WTC11 (cell line): ENCODE data around the gene CLN5. TPM values are rescaled to one million over a fixed set of nuclear protein-coding genes. Genes with fewer than 3 reads are reported as not detected.

Source experiments
- ATAC-seq: fragments of 200-7000 bp; cut with Tn5 transposase; 2 replicates; pipeline ENCODE4 v1.10.0; 2021; ENCODE audit warnings: mild to moderate bottlenecking, moderate library complexity
- Bru-seq: library from RNA; stranded (reverse); fragments of 400-500 nt; gene quantifications from one replicate; lab custom pipeline; 2021; lab: Mats Ljungman, UMichigan
- CTCF ChIA-PET: fragments of 300-600 bp; sonication (Branson Sonifier 250); formaldehyde crosslinking; loops from one replicate; lab custom pipeline; 2021; ENCODE audit warnings: antibody characterized with exemption; lab: Charles Lee
- POLR2A ChIA-PET: fragments of 350-600 bp; sonication (Branson Sonifier 250); formaldehyde crosslinking; loops from one replicate; lab custom pipeline; 2021; ENCODE audit warnings: antibody characterized with exemption; lab: Charles Lee
- DNase-seq: peaks from one replicate; pipeline ENCODE4 v3.0.0; 2021; ENCODE audit warnings: low spot score
- H3K27ac Mint-ChIP-seq: 2 replicates; pipeline ENCODE4 v1.8.0; 2021; ENCODE audit warnings: mixed read lengths
- H3K27me3 Mint-ChIP-seq: 2 replicates; pipeline ENCODE4 v1.8.0; 2021; ENCODE audit warnings: low read depth, mild to moderate bottlenecking, moderate library complexity, mixed read lengths
- H3K36me3 Mint-ChIP-seq: 2 replicates; pipeline ENCODE4 v1.8.0; 2021; ENCODE audit warnings: mixed read lengths
- H3K4me1 Mint-ChIP-seq: 2 replicates; pipeline ENCODE4 v1.8.0; 2022; ENCODE audit warnings: mixed read lengths
- H3K4me3 Mint-ChIP-seq: 2 replicates; pipeline ENCODE4 v1.8.0; 2021; ENCODE audit warnings: mild to moderate bottlenecking, moderate library complexity, mixed read lengths
- H3K9me3 Mint-ChIP-seq: 2 replicates; pipeline ENCODE4 v1.8.0; 2021; ENCODE audit warnings: mixed read lengths
- CBFB ChIP-seq: sonication (generic); formaldehyde crosslinking; IDR thresholded peaks from 2 replicates; pipeline ENCODE4 v1.8.1; 2022; ENCODE audit warnings: mild to moderate bottlenecking, low read depth, missing genetic modification reagents
- CREB1 ChIP-seq: sonication (generic); formaldehyde crosslinking; IDR thresholded peaks from 2 replicates; pipeline ENCODE4 v1.8.0; 2023; ENCODE audit warnings: mild to moderate bottlenecking, missing genetic modification reagents
- CREM ChIP-seq: sonication (generic); formaldehyde crosslinking; IDR thresholded peaks from 2 replicates; pipeline ENCODE4 v1.8.1; 2022; ENCODE audit warnings: mild to moderate bottlenecking, missing genetic modification reagents, moderate library complexity
- E2F4 ChIP-seq: sonication (generic); formaldehyde crosslinking; IDR thresholded peaks from 2 replicates; pipeline ENCODE4 v1.8.1; 2022; ENCODE audit warnings: low read depth, mild to moderate bottlenecking, moderate library complexity, missing genetic modification reagents, borderline replicate concordance
- E2F5 ChIP-seq: sonication (generic); formaldehyde crosslinking; IDR thresholded peaks from 2 replicates; pipeline ENCODE4 v1.8.1; 2022; ENCODE audit warnings: mild to moderate bottlenecking, moderate library complexity, missing genetic modification reagents
- ERG ChIP-seq: fragments of 250-450 bp; sonication (Bioruptor Pico); IDR thresholded peaks from 2 replicates; pipeline ENCODE4 v1.8.0; 2021; ENCODE audit warnings: mild to moderate bottlenecking
- ESRRA ChIP-seq: sonication (generic); formaldehyde crosslinking; IDR thresholded peaks from 2 replicates; pipeline ENCODE4 v1.8.1; 2022; ENCODE audit warnings: mild to moderate bottlenecking, missing genetic modification reagents, borderline replicate concordance
- ETV6 ChIP-seq: sonication (generic); formaldehyde crosslinking; IDR thresholded peaks from 2 replicates; pipeline ENCODE4 v1.8.1; 2022; ENCODE audit warnings: mild to moderate bottlenecking, missing genetic modification reagents
- FOXK1 ChIP-seq: sonication (generic); formaldehyde crosslinking; IDR thresholded peaks from 2 replicates; pipeline ENCODE4 v1.8.0; 2022; ENCODE audit warnings: mild to moderate bottlenecking, moderate library complexity, missing genetic modification reagents
- HMGXB4 ChIP-seq: sonication (generic); formaldehyde crosslinking; IDR thresholded peaks from 2 replicates; pipeline ENCODE4 v1.8.1; 2023; ENCODE audit warnings: mild to moderate bottlenecking, moderate library complexity, missing genetic modification reagents
- IRF1 ChIP-seq: sonication (generic); formaldehyde crosslinking; IDR thresholded peaks from 2 replicates; pipeline ENCODE4 v1.8.0; 2023; ENCODE audit warnings: missing genetic modification reagents
- MAX ChIP-seq: sonication (generic); formaldehyde crosslinking; IDR thresholded peaks from 2 replicates; pipeline ENCODE4 v1.8.0; 2022; ENCODE audit warnings: mild to moderate bottlenecking, missing genetic modification reagents
- MYBL2 ChIP-seq: sonication (generic); formaldehyde crosslinking; IDR thresholded peaks from 2 replicates; pipeline ENCODE4 v1.8.1; 2023; ENCODE audit warnings: mild to moderate bottlenecking, moderate library complexity, missing genetic modification reagents
- NR3C1 ChIP-seq: sonication (generic); formaldehyde crosslinking; conservative IDR thresholded peaks from 2 replicates; pipeline ENCODE4 v1.8.1; 2023; ENCODE audit warnings: low read depth, mild to moderate bottlenecking, missing genetic modification reagents
- OVOL2 ChIP-seq: fragments of 250-450 bp; sonication (Bioruptor Pico); IDR thresholded peaks from 2 replicates; pipeline ENCODE4 v1.9.0; 2021; ENCODE audit warnings: mild to moderate bottlenecking, borderline replicate concordance
- RELA ChIP-seq: sonication (generic); formaldehyde crosslinking; IDR thresholded peaks from 2 replicates; pipeline ENCODE4 v1.8.1; 2022; ENCODE audit warnings: missing genetic modification reagents, mild to moderate bottlenecking, borderline replicate concordance
- TP53 ChIP-seq: sonication (generic); formaldehyde crosslinking; IDR thresholded peaks from 2 replicates; pipeline ENCODE4 v1.8.1; 2023; ENCODE audit warnings: mild to moderate bottlenecking, missing genetic modification reagents
- USF2 ChIP-seq: sonication (generic); formaldehyde crosslinking; IDR thresholded peaks from 2 replicates; pipeline ENCODE4 v1.8.1; 2023; ENCODE audit warnings: mild to moderate bottlenecking, missing genetic modification reagents, moderate library complexity
- ZBTB21 ChIP-seq: sonication (generic); formaldehyde crosslinking; IDR thresholded peaks from 2 replicates; pipeline ENCODE4 v1.8.1; 2023; ENCODE audit warnings: mild to moderate bottlenecking, missing genetic modification reagents, borderline replicate concordance
- ZNF138 ChIP-seq: sonication (generic); formaldehyde crosslinking; conservative IDR thresholded peaks from 2 replicates; pipeline ENCODE4 v1.8.1; 2022; ENCODE audit warnings: mild to moderate bottlenecking, moderate library complexity, missing genetic modification reagents
- ZNF219 ChIP-seq: sonication (generic); formaldehyde crosslinking; IDR thresholded peaks from 2 replicates; pipeline ENCODE4 v1.8.0; 2023; ENCODE audit warnings: missing genetic modification reagents, mild to moderate bottlenecking, borderline replicate concordance
- ZNF281 ChIP-seq: sonication (generic); formaldehyde crosslinking; IDR thresholded peaks from 2 replicates; pipeline ENCODE4 v1.8.0; 2023; ENCODE audit warnings: mild to moderate bottlenecking, missing genetic modification reagents
- long read RNA-seq, 3 experiments: library from RNA in 1 of 3; library from capped mRNA in 1 of 3; library from polyadenylated mRNA in 1 of 3; unstranded in 2 of 3; stranded (forward) in 1 of 3; transcript quantifications; one replicate each; pipeline ENCODE4 v2.0.0, GENCODE V29; 2021
- total RNA-seq: library from RNA; stranded (reverse); gene quantifications from 3 replicates; pipeline ENCODE4 v1.2.3, GENCODE V29; 2021

CLN5 gene
- 9.2 to 11.9 TPM (median 9.3 TPM) in 3 replicates for total RNA-seq
- Bru-seq, nascent RNA: percentile 76 among the genes with signal in this experiment
- long read RNA-seq, experiment 1, full-length matches to known transcripts: 40 of 41 reads
- long read RNA-seq, experiment 1, partial matches to known transcripts: 0 of 41 reads
- long read RNA-seq, experiment 1, other reads (novel, unspliced or antisense): 1 of 41 reads
- long read RNA-seq, experiment 2, full-length matches to known transcripts: 8 of 15 reads
- long read RNA-seq, experiment 2, partial matches to known transcripts: 5 of 15 reads
- long read RNA-seq, experiment 2, other reads (novel, unspliced or antisense): 2 of 15 reads
- long read RNA-seq, experiment 3, full-length matches to known transcripts: 3 of 3 reads
- long read RNA-seq, experiment 3, partial matches to known transcripts: 0 of 3 reads
- long read RNA-seq, experiment 3, other reads (novel, unspliced or antisense): 0 of 3 reads

GRCh38 chr13:76991796-76992547, at the start of gene CLN5:
Gene CLN5 (plus strand): TSS chr13:76992081. CDS start chr13:76992099, 18 bp downstream.
- POLR2A ChIA-PET: interaction anchor here (1.8 kb wide), 1 partner anchor 10 kb away, joined by 5 read pairs; no protein-coding TSS in a partner anchor
- peaks cover 17% of the 10 kb centered on the region for H3K4me1 Mint-ChIP-seq
- peak; percentile 70; the same call in 1 of the 2 replicates for TF ChIP-seq ETV6 (CRISPR knock-in tag)
- TF ChIP-seq MYBL2 (CRISPR knock-in tag): peak; percentile 45; the same call in 1 of the 2 replicates
- peak; percentile 89; the same call in 1 of the 2 replicates for TF ChIP-seq TP53
- TF ChIP-seq E2F4 (CRISPR knock-in tag): no peak
- TF ChIP-seq ZNF281 (CRISPR knock-in tag): peak; percentile 80
- TF ChIP-seq E2F5 (CRISPR knock-in tag): peak; percentile 77
- TF ChIP-seq ESRRA (CRISPR knock-in tag): peak; percentile 72; the same call in 1 of the 2 replicates
- TF ChIP-seq OVOL2 (CRISPR knock-in tag): no peak
- 0 out of 2 replicates have a peak, but pooled peaks have one; percentile 49 for TF ChIP-seq ZBTB21 (CRISPR knock-in tag)
- TF ChIP-seq MAX (CRISPR knock-in tag): peak; percentile 92
- TF ChIP-seq RELA (CRISPR knock-in tag): no peak
- 0 out of 2 replicates have a peak, but pooled peaks have one; percentile 45 for TF ChIP-seq NR3C1 (CRISPR knock-in tag)
- TF ChIP-seq FOXK1 (CRISPR knock-in tag): peak; percentile 84
- TF ChIP-seq ZNF219 (CRISPR knock-in tag): peak; percentile 39; the same call in 1 of the 2 replicates
- TF ChIP-seq IRF1 (CRISPR knock-in tag): peak; percentile 66; the same call in 1 of the 2 replicates
- peak; percentile 93 for TF ChIP-seq CREM (CRISPR knock-in tag)
- TF ChIP-seq USF2 (CRISPR knock-in tag): peak; percentile 31
- TF ChIP-seq CBFB: 0 out of 2 replicates have a peak, but pooled peaks have one; percentile 78
- TF ChIP-seq HMGXB4 (CRISPR knock-in tag): peak; percentile 89
- 0 out of 2 replicates have a peak, but pooled peaks have one; percentile 70 for TF ChIP-seq CREB1 (CRISPR knock-in tag)
- TF ChIP-seq ERG (CRISPR knock-in tag): no peak
- TF ChIP-seq ZNF138 (CRISPR knock-in tag): 0 out of 2 replicates have a peak, but pooled peaks have one; percentile 80

More at GRCh38 chr13:76991796-76992547, at the start of gene CLN5:
- ATAC-seq (peak; percentile 96), DNase-seq (peak; percentile 93)
- peak within 1 kb of the TSS; percentile 97 for H3K27ac Mint-ChIP-seq
- H3K27me3 Mint-ChIP-seq: peaks cover 8% of the 10 kb centered on the region; the same call in 1 of the 2 replicates
- peaks cover 7% of the 10 kb centered on the region for H3K36me3 Mint-ChIP-seq
- H3K9me3 Mint-ChIP-seq: no peaks in the 10 kb centered on the region
- CTCF ChIA-PET: interaction anchor here (0.9 to 3.4 kb wide), 5 partner anchors 10 to 107 kb away, joined by 3 to 19 read pairs (median 3); no protein-coding TSS in a partner anchor
- H3K4me3 Mint-ChIP-seq: peak within 1 kb of the TSS; percentile 99
